ENCODE data around the gene TNIK. TPM values are rescaled to one million over a fixed set of nuclear protein-coding genes. Genes with fewer than 3 reads are reported as not detected.

Gene TNIK
- total RNA-seq, 1 donor from 2014 or later: 35.3 TPM

DNA sequence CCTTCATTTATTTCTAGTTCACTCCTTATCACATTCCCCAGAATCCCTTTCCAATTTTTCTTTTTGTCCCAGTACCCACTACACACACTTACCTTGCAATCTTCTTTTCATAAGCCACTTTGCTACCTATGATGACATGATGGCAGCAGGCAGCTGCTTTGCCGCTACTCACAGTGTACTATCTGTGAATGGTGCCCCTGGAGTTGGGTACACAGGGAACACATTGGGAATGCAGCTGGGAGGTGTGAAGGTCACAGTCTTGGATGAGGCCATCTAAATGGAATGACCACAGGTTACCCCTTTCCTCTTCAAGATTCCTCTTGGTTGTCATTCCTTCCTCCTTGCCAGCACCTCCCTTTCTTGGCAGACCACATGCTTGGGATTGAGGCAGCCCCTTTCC is 20.8 kb upstream of the TNIK start:
- Histone ChIP-seq H3K4me1 (no peaks in the 10 kb centered on the region), H3K27me3 (no peaks in the 10 kb centered on the region), H3K4me3 (no peak overlapping the region), H3K9me3 (no peaks in the 10 kb centered on the region), H3K27ac (no peak overlapping the region), H3K36me3 (no peaks in the 10 kb centered on the region)
- TF ChIP-seq, protein P1, sequence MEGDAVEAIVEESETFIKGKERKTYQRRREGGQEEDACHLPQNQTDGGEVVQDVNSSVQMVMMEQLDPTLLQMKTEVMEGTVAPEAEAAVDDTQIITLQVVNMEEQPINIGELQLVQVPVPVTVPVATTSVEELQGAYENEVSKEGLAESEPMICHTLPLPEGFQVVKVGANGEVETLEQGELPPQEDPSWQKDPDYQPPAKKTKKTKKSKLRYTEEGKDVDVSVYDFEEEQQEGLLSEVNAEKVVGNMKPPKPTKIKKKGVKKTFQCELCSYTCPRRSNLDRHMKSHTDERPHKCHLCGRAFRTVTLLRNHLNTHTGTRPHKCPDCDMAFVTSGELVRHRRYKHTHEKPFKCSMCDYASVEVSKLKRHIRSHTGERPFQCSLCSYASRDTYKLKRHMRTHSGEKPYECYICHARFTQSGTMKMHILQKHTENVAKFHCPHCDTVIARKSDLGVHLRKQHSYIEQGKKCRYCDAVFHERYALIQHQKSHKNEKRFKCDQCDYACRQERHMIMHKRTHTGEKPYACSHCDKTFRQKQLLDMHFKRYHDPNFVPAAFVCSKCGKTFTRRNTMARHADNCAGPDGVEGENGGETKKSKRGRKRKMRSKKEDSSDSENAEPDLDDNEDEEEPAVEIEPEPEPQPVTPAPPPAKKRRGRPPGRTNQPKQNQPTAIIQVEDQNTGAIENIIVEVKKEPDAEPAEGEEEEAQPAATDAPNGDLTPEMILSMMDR (IDR thresholded peaks at IDR 0.05): no peak
- DNase-seq (no peak), ATAC-seq (no peak)
- intact Hi-C loops (cut with DNase I): no loop called here

DNA sequence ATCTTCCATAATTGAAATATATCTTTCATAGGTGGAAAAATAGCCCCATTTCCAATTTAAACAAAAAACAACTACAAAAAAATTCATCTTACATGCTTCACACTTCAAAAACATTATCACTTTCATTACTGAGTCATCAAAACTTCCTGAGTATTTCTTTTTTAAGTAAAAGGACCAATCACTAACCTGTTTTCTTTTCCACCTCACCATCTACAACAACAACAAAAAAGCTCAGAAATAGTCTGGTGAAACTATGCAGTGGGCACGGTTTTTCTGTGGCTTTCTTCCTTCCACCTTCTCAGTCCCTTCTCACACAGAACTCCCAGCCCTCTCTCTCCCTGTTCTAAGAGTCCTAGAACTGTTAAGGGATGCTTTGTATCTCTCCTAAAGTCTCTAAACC is 20.3 kb upstream of the TNIK start:
- intact Hi-C loops (cut with DNase I): no loop called here
- Histone ChIP-seq H3K36me3 (no peaks in the 10 kb centered on the region), H3K4me3 (no peak overlapping the region), H3K27me3 (no peaks in the 10 kb centered on the region), H3K27ac (no peak overlapping the region), H3K9me3 (no peaks in the 10 kb centered on the region), H3K4me1 (no peaks in the 10 kb centered on the region)
- DNase-seq: no peak
- TF ChIP-seq, protein P1 (IDR thresholded peaks at IDR 0.05): no peak
- no peak for ATAC-seq

GRCh38 chr3:171476532-171477102 is 16.4 kb upstream of the TNIK start:
- intact Hi-C loops (cut with DNase I): no loop called here
- no peak for DNase-seq
- Histone ChIP-seq H3K36me3 (no peaks in the 10 kb centered on the region), H3K4me3 (no peak overlapping the region), H3K27ac (no peak overlapping the region), H3K9me3 (no peaks in the 10 kb centered on the region), H3K4me1 (no peaks in the 10 kb centered on the region), H3K27me3 (no peaks in the 10 kb centered on the region)
- TF ChIP-seq, protein P1 (IDR thresholded peaks at IDR 0.05): no peak
- no peak for ATAC-seq

- intact Hi-C loops (cut with DNase I): no loop called here
- no peak for DNase-seq
- Histone ChIP-seq H3K9me3 (no peaks in the 10 kb centered on the region), H3K27me3 (no peaks in the 10 kb centered on the region), H3K4me1 (no peaks in the 10 kb centered on the region), H3K4me3 (no peak overlapping the region), H3K27ac (no peak overlapping the region), H3K36me3 (no peaks in the 10 kb centered on the region)
- no peak for ATAC-seq
- TF ChIP-seq, protein P1 (IDR thresholded peaks at IDR 0.05): no peak
Measured at GRCh38 chr3:171472552-171472951, 12.3 kb upstream of the TNIK start.

GRCh38 chr3:171470714-171471227 is 10.6 kb upstream of the TNIK start:
- ATAC-seq: no peak

More at GRCh38 chr3:171470714-171471227, 10.6 kb upstream of the TNIK start:
- Histone ChIP-seq H3K27me3 (no peaks in the 10 kb centered on the region), H3K36me3 (no peaks in the 10 kb centered on the region), H3K4me1 (no peaks in the 10 kb centered on the region), H3K4me3 (no peak overlapping the region), H3K27ac (no peak overlapping the region), H3K9me3 (no peaks in the 10 kb centered on the region)
- DNase-seq: no peak
- TF ChIP-seq, protein P1 (IDR thresholded peaks at IDR 0.05): no peak
- intact Hi-C loops (cut with DNase I): no loop called here

Measured in upper lobe of right lung (tissue), 1 donor.